GM19324 (cell line): ENCODE data around the gene MAGI2.

Experiments used
- ATAC-seq: cut with Tn5 transposase; IDR thresholded peaks from one replicate; pipeline ENCODE4 v1.9.1; 2021; ENCODE audit warnings: mild to moderate bottlenecking, moderate library complexity; ENCODE audit not compliant: unreplicated experiment, low FRiP score

MAGI2 gene

DNA sequence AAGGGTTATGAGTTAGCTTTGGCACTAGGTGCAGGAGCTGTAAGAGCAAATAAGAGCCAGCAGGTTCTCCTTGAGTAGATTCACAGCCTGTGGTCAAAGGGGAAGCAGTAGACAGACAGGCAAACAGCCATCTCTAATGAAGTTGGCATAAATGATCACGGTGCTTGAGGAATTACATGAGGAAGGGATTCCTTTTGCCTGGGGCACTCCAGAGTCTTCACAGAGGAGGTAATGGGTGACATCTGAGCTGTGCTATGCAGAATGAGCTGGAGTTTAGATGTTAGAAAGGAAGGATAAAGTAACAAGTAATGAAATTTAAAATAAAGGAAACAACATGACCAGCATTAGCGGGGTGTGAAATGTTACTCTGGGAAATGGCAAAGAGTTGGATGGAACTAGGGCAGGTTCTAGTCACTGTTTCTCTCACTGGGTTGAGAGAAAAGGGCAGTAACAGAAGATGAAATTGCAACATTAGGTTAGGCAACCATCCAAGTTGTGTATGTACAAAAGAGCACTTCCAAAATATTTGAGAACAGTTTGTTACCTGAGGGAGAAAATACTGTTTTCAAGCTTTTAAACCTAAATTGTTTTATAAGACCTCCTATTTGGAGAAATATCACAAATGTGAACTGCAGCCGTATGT is 1041.1 kb downstream of the MAGI2 start:
- no peak for ATAC-seq

DNA sequence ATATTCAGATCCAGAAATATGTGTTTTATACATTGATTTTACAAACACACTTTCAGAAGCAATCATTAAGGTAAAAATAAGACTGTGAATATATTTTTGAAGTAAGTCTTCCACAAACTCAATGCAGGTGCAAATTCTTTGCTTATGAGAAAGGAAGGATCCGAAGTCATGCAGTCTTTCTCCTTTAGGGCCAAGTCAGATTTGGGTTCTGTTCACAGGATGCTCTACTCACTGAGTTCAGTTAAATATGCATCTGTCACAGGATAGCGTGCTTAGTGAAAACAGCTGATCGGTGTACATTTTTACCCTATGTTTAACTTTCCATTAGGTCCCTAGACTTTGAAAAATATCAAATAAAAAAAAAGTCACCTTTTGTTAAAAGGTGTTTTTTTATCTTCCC is 1046.4 kb downstream of the MAGI2 start:
- no peak for ATAC-seq

DNA sequence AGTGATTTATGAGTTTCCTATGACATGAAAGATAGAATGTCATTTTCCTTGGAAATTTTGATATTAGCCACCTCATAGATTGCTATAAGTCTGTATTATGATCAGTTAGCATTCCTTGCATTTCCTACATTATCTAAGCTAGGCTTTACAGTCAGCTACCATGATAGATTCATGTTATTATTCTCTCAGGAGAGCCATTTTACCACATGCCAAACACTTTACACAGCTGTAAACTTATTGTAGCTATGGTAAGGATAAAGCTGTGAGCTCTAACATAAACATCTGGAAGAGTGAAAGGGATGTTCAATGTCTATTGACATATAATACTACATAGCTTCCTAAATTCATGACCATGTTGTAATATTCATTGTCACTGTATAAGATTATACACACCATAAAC is 1046.9 kb downstream of the MAGI2 start:
- no peak for ATAC-seq

DNA sequence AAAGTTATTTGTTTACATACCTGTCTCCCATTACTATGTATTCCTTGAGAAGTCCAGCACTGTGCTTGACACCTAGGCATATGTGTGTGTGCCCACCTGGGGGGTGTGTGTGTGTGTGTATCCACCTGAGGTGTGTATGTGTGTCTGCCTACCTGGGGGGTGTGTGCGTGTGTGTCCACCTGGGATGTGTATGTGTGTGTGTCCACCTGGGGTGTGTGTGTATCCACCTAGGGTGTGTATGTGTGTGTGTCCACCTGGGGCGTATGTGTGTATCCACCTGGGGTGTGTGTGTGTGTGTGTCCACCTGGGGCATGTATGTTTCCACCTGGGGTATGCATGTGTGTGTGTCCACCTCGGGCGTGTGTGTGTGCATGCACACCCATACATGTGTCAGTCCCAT is 1051.4 kb downstream of the MAGI2 start:
- ATAC-seq: no peak

DNA sequence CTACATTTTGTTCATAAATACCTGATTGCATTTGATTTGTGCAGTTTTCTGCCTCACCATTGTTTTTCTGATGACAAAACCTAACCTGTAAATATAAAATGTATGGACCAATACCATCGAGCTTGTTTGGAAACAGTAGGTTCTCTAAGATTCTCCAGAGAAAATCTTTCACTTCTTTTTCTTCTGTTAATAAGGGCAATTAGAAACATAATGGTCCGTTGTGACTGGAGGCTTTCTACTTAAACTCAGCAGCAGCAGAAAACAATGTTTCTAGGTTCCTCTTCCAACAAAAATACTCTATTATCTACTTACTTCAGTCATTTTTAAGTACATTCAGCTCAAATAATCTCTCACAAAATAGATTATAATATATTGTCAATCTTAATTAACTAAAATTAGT is 1053.4 kb downstream of the MAGI2 start:
- no peak for ATAC-seq

DNA sequence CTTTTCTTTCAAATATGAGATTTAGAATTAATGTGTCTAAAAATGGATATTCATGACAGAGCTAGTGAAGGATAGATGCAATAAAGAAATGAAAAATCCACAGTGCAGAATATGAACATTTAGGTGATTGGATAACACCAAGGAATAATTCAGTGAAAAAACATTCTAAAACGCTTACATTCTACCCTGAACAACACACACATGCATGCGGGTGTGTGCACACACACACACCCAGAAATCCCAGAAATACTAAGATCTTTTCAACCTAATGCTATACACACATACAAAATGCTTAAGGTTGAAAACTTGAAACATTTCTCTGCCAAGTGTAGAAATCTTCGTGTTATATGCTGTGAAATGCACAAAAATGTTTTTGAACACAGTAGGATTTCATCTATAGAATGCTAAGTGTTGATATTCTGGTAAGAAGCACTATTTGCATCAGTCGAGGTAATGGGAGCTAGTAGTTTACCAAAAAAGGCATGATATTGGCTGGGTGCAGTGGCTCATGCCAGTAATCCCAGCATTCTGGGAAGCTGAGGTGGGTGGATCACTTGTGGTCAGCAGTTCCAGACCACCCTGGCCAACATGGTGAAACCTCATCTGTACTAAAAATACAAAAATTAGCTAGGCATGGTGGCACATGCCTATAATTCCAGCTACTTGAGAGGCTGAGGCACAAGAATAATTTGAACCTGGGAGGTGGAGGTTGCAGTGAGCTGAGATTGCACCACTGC is 1054.3 kb downstream of the MAGI2 start:
- no peak for ATAC-seq

DNA sequence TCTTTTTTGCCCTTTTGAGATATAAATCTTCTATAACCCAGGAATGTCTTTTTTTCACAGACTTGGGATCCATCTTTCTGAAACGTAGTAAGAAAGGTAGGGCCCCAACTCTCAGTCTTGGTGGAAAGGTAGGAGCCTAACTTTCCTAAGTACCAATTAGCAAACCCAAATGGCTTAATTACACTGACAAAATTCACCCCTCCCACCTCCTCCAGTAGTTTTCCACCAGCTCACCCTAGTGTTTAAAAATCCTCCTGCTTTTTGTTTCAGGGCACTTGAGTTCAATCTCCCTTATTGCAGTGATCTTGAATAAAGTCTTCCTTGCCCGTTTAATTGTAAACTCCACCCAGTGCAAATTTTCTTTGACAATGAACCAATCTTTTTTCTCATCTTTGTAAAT is 1054.9 kb downstream of the MAGI2 start:
- ATAC-seq: no peak

DNA sequence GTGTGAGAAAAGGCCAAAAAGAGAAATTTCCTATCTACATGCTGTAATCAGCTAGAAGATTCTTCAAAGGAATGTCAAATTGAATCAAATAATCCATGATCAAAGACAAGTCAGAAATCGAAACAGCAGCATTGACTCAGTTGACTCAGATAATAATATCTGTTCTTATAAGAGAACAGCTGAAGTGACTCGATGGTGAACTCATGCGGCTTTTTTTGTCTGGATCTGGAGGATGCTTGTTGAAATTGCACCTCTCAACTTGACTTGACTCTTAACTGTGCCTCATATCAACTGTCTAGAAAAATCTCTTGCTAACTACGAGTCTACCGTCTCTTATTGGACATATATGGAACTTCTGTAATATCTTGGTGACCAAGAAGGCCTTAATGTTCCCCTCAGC is 1055.4 kb downstream of the MAGI2 start:
- no peak for ATAC-seq

DNA sequence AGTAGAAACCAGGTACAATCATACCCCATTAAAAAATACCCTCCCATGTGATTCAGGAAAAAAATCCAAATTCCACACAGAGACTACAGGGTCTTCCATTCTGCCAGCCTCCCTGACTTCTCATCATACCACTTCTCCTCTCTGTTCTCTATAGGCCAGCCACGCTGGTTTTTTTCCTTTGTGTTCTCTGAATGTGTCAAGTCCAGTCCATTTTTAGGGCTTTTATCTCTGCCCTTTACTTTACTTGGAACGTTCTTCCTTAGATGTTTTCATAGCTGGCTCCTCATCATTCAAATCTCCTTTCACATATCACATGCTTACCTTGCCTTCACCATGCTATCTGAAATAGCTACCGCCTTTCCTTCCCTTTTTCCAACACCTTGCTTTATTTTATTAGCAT is 1057.3 kb downstream of the MAGI2 start:
- ATAC-seq: no peak

DNA sequence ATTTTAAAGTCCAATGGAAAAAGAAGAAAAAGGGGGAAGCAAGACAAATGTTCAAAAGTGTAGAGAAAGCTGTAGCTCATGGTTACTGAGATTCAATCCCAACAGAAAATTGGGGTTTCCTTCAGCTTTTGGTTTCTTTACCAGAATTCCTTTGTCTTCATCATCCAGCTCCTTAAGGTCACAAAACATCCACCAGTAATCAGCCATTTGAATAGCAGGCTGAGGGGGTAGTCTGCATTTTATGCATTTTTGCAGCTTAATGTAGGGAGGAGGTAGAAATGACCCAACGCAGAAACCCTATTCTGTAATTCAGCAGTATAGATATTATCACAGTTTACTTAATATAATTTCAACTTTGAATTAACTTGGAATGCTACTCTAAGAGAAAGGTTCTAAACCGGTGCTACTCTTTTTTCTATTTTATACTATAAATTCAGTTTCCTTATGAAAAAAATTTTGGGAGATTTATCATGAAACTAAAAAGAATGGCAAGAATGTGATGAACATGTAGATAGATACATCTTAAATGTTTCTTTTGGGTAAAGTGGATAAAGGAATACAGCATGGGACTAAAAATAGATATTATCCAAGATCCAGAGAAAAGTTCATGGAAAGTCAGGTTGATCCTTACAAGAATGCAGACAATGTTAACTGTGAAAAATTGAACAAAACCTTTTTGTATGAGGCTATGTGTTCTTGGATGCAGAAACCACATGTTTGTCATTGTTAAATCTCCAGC is 1058.0 kb downstream of the MAGI2 start:
- no peak for ATAC-seq

DNA sequence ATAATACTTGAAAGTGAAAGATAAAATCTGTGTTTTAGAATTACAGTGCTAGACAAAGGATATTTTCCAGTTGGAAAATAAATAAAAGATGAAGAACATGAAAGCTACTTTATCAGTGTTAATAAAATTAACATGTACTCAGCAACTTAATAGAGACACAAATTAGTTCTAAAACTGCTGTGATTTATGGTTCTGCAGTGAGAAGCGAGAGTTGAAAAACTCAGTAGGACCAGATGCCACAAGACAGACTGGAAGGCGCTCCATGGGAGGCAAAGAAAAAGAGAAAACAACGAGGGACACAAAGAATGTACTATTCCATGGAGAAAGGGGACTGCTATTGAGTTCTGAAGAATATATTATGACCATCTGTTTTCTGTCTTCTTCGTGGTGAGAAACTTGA is 1064.4 kb downstream of the MAGI2 start:
- no peak for ATAC-seq

DNA sequence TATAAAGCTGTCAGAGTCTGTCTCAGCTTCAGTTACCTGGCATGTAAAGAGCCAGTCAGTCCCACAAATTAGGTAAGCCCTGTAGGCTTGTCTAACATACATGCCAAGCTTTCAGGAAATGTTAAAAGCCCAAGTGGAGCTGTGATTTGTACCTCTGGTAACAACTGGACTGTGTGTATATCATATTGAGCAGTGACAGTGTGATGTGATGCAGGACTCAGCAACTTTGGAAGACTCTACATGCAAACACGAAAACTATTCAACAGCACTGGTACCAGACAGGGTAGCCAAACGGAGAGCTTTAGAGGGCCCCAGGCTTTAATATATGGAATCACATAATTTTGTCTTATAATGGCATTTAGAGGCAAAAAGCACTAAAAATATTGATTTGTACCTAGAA is 1066.9 kb downstream of the MAGI2 start:
- no peak for ATAC-seq

DNA sequence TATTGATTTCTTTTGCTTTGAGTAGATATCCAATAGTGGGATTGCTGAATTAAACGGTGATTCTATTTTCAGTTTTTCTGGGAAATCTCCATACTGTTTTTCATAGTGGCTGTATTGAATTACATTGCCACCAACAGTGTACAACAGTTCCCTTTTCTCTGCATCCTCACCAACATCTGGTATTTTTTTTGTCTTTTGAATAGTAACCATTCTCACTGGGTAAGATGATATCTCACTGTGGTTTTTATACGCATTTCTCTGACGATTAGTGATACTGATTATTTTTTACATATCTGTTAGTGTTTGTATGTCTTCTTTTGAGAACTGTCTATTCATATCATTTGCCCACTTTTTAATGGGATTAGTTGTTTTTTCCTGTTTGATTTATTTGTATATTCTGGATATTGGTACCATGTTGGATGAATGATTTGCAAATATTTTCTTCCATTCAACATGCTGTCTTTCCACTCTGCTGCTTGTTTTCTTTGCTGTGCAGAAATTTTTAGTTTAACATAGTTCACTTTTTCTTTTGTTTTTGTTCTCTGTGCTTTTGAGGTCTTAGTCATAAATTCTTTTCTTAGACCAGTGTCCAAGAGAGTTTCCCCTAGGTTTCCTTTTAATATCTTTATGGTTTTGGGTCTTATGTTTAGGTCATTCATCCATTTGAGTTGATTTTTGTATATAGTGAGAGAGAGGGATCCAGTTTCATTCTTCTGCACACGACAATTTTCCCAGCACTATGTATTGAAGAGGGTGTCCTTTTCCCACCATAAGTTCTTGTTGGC is 1070.2 kb downstream of the MAGI2 start:
- no peak for ATAC-seq

DNA sequence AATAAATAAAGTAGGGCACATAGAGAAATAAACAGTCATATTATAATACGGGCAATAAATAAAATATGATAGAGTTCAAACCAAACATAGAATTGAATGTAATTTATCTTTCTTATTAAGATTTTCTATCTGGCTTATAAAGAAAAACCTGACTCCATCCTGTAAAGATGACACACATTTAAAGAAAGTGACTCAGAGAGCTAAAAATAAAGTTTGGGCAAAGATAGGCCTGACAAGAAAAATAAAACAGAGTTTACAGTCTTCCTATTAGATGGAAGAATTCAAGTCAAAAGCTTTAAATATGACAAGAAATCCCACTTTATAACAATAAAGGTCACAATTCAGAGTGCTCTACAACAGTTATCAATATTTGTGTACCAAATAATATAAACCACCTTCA is 1074.3 kb downstream of the MAGI2 start:
- ATAC-seq: no peak

DNA sequence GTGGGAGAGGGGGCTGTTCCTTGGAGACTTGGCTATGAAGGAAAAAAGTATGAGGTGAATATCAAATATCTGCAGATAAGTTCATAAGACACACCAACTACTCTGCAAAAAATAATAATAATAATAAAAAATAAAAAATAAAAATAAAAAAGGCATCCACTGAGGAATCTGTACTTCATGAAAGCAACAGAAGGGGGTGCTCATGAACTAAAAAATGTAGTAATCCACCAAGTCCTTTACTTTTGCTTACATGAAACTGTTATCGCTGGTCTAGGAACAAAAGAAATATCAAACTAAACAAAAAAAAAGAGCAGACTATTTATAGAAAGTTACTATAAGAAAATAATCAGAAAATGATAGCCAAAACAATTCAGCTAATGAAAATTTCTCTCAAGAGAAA is 1075.9 kb downstream of the MAGI2 start:
- no peak for ATAC-seq

DNA sequence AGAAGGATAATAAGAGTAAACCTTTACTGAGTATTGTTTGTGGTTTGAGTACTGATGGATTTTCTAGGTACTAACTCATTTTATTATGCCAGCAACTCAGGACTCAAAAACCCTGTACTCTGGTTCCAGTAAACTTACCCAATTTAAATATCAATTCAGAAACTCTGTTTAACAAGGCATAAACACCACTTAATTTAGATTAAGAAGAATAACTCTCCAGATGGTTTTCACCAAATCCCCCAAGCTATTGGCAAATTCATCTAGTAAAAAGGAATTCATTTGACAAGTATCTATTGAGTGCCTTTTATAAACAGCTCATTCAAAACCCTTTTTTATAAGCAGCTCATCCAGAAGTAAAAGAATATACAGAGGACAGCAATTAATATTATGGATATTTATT is 1082.5 kb downstream of the MAGI2 start:
- no peak for ATAC-seq

DNA sequence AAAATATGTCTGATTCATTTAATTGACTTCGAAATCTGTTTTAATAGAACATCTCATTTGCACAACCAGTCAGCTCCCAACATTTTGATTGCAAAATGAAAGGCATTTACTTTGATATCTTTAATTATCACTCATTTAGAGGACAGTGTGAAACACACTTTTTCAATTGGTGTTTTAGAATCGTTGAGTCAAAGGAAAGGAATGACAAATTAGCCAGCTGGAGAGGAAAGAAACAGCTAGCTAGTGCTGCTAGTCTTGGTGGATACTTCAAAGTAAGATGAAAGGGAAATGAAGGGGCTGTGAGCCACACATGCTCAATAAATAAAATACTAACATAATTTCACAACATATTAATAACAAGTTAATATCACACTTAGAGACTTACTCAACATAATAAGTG is 1084.7 kb downstream of the MAGI2 start:
- no peak for ATAC-seq

DNA sequence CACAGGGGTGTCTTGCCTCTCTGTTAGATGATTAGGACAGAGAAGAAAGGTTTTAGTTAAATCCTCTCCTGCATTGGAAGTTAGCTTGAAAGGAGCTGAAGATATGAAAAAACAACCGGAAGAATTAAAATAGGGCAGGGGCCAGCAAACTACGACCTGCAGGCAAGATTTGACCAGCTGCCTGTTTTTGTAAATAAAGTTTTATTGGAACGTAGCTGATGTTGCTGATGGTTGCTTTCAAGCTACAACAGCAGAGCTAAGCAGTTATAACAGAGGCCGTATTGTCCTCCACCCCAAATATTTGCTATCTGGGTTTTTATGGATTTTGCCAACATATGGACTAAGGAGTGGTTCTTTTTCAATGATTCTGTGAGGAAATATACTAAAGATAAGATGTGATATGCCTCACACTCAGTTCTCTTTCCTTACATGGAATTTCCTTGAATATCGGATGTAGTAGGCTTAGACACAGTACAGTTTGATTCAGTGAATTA is 1086.1 kb downstream of the MAGI2 start:
- ATAC-seq: no peak

DNA sequence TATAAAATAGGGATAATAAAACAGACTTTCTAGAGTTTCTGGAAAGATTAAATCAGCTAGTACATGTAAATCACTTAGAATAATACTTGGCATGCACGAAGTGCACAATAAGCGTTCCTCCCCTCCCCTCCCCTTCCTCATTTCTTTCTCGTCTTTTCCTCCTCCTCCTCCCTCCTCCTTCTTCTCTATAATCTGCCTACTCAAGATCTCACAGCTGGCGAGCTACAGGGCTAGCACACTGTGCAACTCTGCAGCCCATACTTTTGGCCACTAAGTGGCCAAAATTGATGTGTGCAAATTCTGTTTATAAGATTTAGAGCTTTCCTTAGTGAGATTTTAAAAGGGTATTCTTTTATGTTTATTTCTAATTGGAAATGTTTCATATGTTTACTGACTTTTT is 1089.6 kb downstream of the MAGI2 start:
- ATAC-seq: no peak

DNA sequence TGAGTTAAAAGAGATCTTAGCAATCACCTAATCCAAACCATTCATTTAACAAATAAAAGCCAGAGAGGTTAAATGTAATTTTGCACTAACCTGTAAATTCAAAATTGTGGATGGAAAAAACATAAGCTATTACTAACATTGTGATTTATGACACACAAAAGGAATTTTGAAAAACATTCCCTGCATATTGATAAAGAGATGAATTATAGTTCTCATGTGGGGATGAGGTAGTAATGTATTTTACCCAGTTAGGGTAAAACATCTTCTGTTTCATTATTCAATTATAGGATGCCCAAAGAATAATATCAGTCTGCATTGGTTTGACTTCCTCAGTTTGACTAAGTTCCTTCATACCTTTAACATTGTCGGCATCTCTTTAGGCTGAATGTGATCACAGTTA is 1093.6 kb downstream of the MAGI2 start:
- ATAC-seq: no peak

DNA sequence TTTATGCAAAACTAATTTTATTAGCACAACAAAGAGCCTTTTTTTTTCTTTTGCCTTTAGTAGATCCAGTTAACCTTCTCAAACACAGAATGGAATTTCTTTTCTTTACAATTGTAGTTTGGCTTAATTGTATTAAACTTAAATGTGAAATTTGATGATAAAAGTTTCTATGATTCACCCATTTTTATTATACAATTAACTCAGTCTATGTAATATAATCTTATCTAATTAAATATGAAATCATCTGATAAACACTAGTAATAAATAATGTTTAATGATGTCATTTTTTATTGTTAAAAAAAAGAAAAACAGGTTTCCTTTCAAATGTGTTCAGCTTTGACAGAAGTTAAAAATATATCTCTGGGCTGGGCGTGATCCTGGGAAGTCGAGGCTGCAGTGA is 1095.8 kb downstream of the MAGI2 start:
- ATAC-seq: no peak
